ENCODE results near the gene AJAP1.

GRCh38 chr1:4769516-4770280 lies 115.3 kb downstream of the AJAP1 start:
- no peak for TF ChIP-seq CTCF (conservative IDR thresholded peaks at IDR 0.05)
- TF ChIP-seq EZH2 (IDR thresholded peaks at IDR 0.05; ENCODE audit: low read depth) = no peak
